PC-9 (cell line): Measurements from ENCODE around the gene SNX9.

Source experiments
- CTCF ChIP-seq: fragments of 200-600 bp; sonication (generic); conservative IDR thresholded peaks from 2 replicates; pipeline ENCODE4 v1.6.1; 2017; ENCODE audit warnings: mixed run types, antibody characterized with exemption, mild to moderate bottlenecking, moderate library complexity
- EZH2 ChIP-seq: fragments of 200-600 bp; sonication (generic); IDR thresholded peaks from 2 replicates; pipeline ENCODE4 v1.8.0; 2017; ENCODE audit warnings: antibody characterized with exemption, low read depth

GRCh38 chr6:157925771-157926170, 102.7 kb downstream of the SNX9 start:
- no peak for TF ChIP-seq CTCF
- TF ChIP-seq EZH2, result no peak
